CD4-positive, alpha-beta memory T cell (primary cell): ENCODE results near the gene TPD52L2. TPM values are rescaled to one million over a fixed set of nuclear protein-coding genes. Genes with fewer than 3 reads are reported as not detected.

ENCODE experiments used
- CTCF ChIA-PET: fragments of 350-600 bp; sonication (Branson Sonifier 250); formaldehyde crosslinking; loops from one replicate; lab custom pipeline; 2021; ENCODE audit warnings: inconsistent platforms; ENCODE audit not compliant: partially characterized antibody; lab: Charles Lee
- POLR2A ChIA-PET: fragments of 350-600 bp; sonication (Branson Sonifier 250); formaldehyde crosslinking; loops from one replicate; lab custom pipeline; 2021; ENCODE audit not compliant: partially characterized antibody; lab: Charles Lee
- DNase-seq, 5 donors: peaks; one replicate each; pipeline versions ENCODE4 v3.0.0 to v3.0.0-alpha.2; 2020 to 2022; ENCODE audit warnings: mixed read lengths in 1 of 5
- H3K27ac ChIP-seq: one replicate; pipeline ENCODE4 v1.7.0; 2013; ENCODE audit warnings: low read depth, low read length
- H3K27me3 ChIP-seq: 2 replicates; pipeline ENCODE4 v1.7.0; 2013; ENCODE audit warnings: mild to moderate bottlenecking, low read length, moderate library complexity; ENCODE audit not compliant: insufficient read depth
- H3K36me3 ChIP-seq: 2 replicates; pipeline ENCODE4 v1.7.0; 2013; ENCODE audit warnings: mild to moderate bottlenecking, low read length, moderate library complexity; ENCODE audit not compliant: insufficient read depth
- H3K4me1 ChIP-seq: 2 replicates; pipeline ENCODE4 v1.7.0; 2013; ENCODE audit warnings: mild to moderate bottlenecking, low read length, moderate library complexity; ENCODE audit not compliant: insufficient read depth
- H3K4me3 ChIP-seq, 2 donors: one replicate each; pipeline ENCODE4 v1.7.0; 2013; ENCODE audit warnings: low read length in 2 of 2, mild to moderate bottlenecking in 1 of 2
- H3K9me3 ChIP-seq, 2 donors: one replicate each; pipeline ENCODE4 v1.7.0; 2013; ENCODE audit warnings: low read length in 2 of 2, control low read depth in 1 of 2; ENCODE audit not compliant: control insufficient read depth in 1 of 2
- H3K27ac Mint-ChIP-seq, 7 donors: one replicate each; pipeline ENCODE4 v1.8.0; 2020 to 2021; ENCODE audit warnings: mixed read lengths in 7 of 7, mild to moderate bottlenecking in 6 of 7, inconsistent platforms in 3 of 7, moderate library complexity in 3 of 7
- H3K27me3 Mint-ChIP-seq, 2 donors: one replicate each; pipeline ENCODE4 v1.8.0; 2020 to 2021; ENCODE audit warnings: mixed read lengths in 2 of 2
- H3K36me3 Mint-ChIP-seq, 2 donors: one replicate each; pipeline ENCODE4 v1.8.0; 2020 to 2021; ENCODE audit warnings: mixed read lengths in 2 of 2, inconsistent platforms in 1 of 2, mild to moderate bottlenecking in 1 of 2
- H3K4me1 Mint-ChIP-seq, 4 donors: one replicate each; pipeline ENCODE4 v1.8.0; 2020 to 2021; ENCODE audit warnings: mixed read lengths in 4 of 4, mild to moderate bottlenecking in 1 of 4
- H3K4me3 Mint-ChIP-seq, 8 donors: one replicate each; pipeline ENCODE4 v1.8.0; 2020 to 2021; ENCODE audit warnings: mixed read lengths in 8 of 8, mild to moderate bottlenecking in 7 of 8, moderate library complexity in 6 of 8, inconsistent platforms in 3 of 8
- H3K9me3 Mint-ChIP-seq, 8 donors: one replicate each; pipeline ENCODE4 v1.8.0; 2020 to 2021; ENCODE audit warnings: mixed read lengths in 8 of 8, mild to moderate bottlenecking in 5 of 8, inconsistent platforms in 3 of 8, moderate library complexity in 1 of 8
- intact Hi-C: fragments of 100-400 bp; cut with micrococcal nuclease; formaldehyde crosslinking; loops from one replicate; pipeline ENCODE4 v1.15.1; 2023
- polyA plus RNA-seq, 2 donors: library from polyadenylated mRNA; unstranded; fragments of 300-500 nt; fragmentation: Illumina TruSeq; gene quantifications; one replicate each; pipeline ENCODE4 v1.2.3, GENCODE V29; 2021
- total RNA-seq, 2 experiments: library from RNA; stranded (reverse); gene quantifications; one replicate each; pipeline ENCODE4 v1.2.3, GENCODE V29; 2021

Gene TPD52L2
- total and polyA plus RNA-seq, 4 experiments from 2014 or later, result 44.4 to 76.1 (median 55.6) TPM

DNA sequence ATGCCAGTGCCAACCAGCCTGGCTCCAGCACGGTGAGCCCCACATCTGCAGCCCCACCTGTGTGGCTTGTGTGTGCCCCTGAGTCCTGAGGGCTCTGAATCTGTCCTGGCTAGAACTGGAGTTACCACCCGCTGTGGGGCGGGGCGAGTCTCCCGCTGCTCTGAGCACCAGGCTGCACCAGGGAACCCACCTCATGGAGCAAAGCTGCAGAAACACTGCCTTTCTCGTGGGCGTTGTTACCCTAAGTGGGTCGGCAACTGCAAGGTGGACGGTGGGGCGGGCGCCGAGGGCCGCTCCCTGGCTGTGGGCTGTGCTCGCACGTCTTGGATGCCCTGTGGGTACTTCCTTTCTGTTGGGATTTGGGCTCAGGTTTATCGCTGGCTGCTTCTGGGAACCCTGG lies 21.3 kb upstream of the TPD52L2 start:
- Mint-ChIP-seq H3K27me3 (peaks cover 16 to 19% of the 10 kb centered on the region in 2 donors), H3K27ac (no peak overlapping the region), H3K36me3 (no peaks in the 10 kb centered on the region), H3K4me3 (peak overlapping the region in 6 of 8 donors; percentile 9 to 49 (median 37)), H3K9me3 (no peaks in the 10 kb centered on the region), H3K4me1 (peaks cover 7 to 24% (median 15%) of the 10 kb centered on the region in 4 donors)
- H3K9me3 ChIP-seq, result no peaks in the 10 kb centered on the region
- no peak overlapping the region for H3K27ac ChIP-seq
- H3K4me1 ChIP-seq, result peaks cover 33% of the 10 kb centered on the region
- H3K27me3 ChIP-seq, result peaks cover 31% of the 10 kb centered on the region
- no peak for DNase-seq
- H3K36me3 ChIP-seq, result no peaks in the 10 kb centered on the region
- H3K4me3 ChIP-seq, result no peak overlapping the region
- intact Hi-C loops, result no loop called here
- ChIA-PET POLR2A (no interaction called here), CTCF (no interaction called here)

DNA sequence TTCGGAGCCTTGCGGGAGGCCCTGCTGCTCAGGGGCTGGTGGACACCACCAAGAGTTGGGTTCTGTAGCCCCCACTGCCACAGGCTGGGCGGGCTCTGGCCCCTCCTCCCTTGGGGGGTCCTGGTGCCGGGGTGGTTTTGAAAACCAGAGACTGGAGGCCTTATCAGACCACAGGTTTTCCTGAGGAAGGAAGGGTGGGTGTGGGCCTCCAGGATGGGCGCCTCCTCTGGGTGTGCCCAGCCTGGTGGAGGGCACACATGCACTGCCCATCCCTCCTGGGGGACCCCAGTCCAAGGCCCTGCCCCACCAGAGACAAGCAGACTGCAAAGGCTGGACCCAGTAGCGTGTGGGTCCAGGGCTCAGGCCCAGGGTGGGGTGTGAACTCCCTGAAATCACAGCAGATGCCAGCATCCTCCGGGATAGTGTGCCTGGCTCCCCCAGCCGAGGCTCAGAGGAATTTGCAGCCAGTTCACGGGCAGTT lies 20.5 kb upstream of the TPD52L2 start:
- CTCF ChIA-PET, result no interaction called here
- H3K36me3 ChIP-seq, result no peaks in the 10 kb centered on the region
- H3K4me3 ChIP-seq, result no peak overlapping the region
- H3K27me3 ChIP-seq, result peaks cover 31% of the 10 kb centered on the region
- H3K4me1 Mint-ChIP-seq, result peaks cover 7 to 24% (median 15%) of the 10 kb centered on the region in 4 donors
- H3K9me3 ChIP-seq, result no peaks in the 10 kb centered on the region
- H3K4me3 Mint-ChIP-seq, result peak overlapping the region in 2 of 8 donors; percentile 1 to 7
- no peaks in the 10 kb centered on the region for H3K9me3 Mint-ChIP-seq
- intact Hi-C loops, result no loop called here
- no peak for DNase-seq
- H3K27ac Mint-ChIP-seq, result no peak overlapping the region
- no peak overlapping the region for H3K27ac ChIP-seq
- H3K27me3 Mint-ChIP-seq, result peaks cover 16 to 19% of the 10 kb centered on the region in 2 donors
- POLR2A ChIA-PET, result no interaction called here
- peaks cover 33% of the 10 kb centered on the region for H3K4me1 ChIP-seq
- H3K36me3 Mint-ChIP-seq, result no peaks in the 10 kb centered on the region

DNA sequence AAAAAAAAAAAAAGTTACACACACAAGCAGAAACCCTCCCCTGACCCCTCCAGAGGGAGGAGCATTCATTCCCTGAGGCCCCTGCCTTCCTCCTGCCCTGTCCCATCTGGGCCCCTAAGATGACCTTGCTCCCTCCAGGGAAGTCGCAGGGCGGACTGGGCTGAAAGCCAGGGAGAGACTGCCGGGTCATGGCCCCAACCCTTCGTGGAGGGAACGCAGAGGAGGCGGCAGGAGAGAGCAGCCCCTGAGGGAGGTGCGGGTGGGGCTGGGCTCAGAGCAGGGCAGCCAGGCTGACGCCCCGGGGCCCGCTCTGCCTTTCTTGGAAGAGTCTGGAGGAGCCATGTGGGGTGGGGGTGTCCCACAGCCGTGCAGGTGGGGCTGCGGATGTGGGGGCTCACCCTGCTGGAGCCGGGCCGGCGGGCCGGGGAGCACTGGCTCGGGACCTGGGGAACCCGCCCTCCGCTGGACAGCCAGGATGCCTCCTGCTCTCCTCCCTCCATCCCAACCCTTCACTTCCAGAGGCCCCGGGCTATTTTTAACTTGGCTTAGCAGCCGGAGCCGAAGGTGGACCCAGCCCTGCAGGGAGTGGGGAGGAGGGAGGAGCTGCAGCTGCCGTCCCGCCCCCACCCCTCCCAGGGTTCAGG lies 18.8 kb upstream of the TPD52L2 start:
- peaks cover 24 to 25% of the 10 kb centered on the region in 2 donors for H3K27me3 Mint-ChIP-seq
- no peak overlapping the region for H3K27ac ChIP-seq
- DNase-seq, result no peak
- H3K36me3 Mint-ChIP-seq, result no peaks in the 10 kb centered on the region
- no peaks in the 10 kb centered on the region for H3K9me3 ChIP-seq
- H3K4me1 Mint-ChIP-seq, result peaks cover 8 to 26% (median 17%) of the 10 kb centered on the region in 4 donors
- CTCF ChIA-PET, result no interaction called here
- H3K4me3 ChIP-seq, result no peak overlapping the region
- H3K4me1 ChIP-seq, result peaks cover 33% of the 10 kb centered on the region
- H3K36me3 ChIP-seq, result no peaks in the 10 kb centered on the region
- H3K9me3 Mint-ChIP-seq, result no peaks in the 10 kb centered on the region
- intact Hi-C loops, result no loop called here
- POLR2A ChIA-PET, result no interaction called here
- no peak overlapping the region for H3K27ac Mint-ChIP-seq
- peak overlapping the region in 1 of 8 donors; percentile 15 for H3K4me3 Mint-ChIP-seq
- H3K27me3 ChIP-seq, result peaks cover 31% of the 10 kb centered on the region

DNA sequence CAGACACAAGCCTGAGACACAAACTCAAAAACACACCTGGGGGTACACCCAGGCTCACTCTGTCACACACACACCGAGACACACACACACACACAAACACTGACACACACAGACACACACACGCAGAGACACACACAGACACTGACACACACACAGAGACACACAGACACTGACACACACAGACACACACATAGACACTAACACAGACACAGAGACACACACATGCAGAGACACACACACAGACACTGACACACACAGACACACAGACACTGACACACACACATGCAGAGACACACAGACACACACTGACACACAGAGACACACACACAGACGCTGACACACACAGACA lies 18.2 kb upstream of the TPD52L2 start:
- Histone ChIP-seq H3K4me3 (no peak overlapping the region), H3K4me1 (peaks cover 33% of the 10 kb centered on the region), H3K27me3 (peaks cover 31% of the 10 kb centered on the region), H3K9me3 (no peaks in the 10 kb centered on the region), H3K36me3 (no peaks in the 10 kb centered on the region), H3K27ac (no peak overlapping the region)
- ChIA-PET CTCF (no interaction called here), POLR2A (no interaction called here)
- Mint-ChIP-seq H3K27ac (no peak overlapping the region), H3K4me3 (no peak overlapping the region), H3K9me3 (no peaks in the 10 kb centered on the region), H3K4me1 (peaks cover 8 to 25% (median 17%) of the 10 kb centered on the region in 4 donors), H3K36me3 (no peaks in the 10 kb centered on the region), H3K27me3 (peaks cover 26% of the 10 kb centered on the region in 2 donors)
- intact Hi-C loops, result no loop called here
- DNase-seq, result no peak

DNA sequence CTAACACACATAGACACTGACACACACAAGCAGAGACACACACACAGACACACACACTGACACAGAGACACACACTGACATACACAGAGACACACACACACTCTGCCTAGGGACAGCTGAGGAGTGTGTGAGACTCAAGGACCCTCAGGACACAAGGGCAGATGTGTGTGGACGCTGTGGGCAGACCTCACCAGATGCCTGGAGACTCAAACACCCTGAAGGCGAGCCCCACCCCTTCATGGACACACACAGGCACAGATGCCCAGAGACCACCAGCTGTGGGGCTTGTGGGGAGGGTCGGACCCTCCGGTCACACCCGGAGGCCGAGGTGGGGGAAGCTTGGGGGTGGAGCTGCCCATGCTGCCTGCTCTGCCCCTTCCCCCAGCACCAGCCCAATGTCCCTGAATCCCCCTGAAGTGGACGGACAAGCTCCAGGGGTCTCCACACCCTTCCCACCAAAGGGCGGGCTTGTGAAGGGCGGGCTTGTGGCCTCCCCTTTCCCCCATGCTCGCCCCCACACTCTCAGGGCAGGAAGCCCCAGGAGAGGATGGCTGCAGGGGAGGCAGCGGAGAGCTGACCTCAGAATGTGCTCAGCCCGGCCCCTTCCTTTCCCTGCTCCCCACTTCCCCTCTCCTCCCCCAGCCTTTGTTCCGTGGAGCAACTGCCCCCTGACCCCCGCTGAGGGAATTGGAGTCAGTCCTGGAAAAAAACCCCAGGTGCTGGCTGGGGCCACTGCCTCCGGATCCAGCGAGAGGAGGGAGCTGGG lies 17.6 kb upstream of the TPD52L2 start:
- Histone ChIP-seq H3K36me3 (no peaks in the 10 kb centered on the region), H3K4me1 (peaks cover 33% of the 10 kb centered on the region), H3K27ac (no peak overlapping the region), H3K27me3 (peaks cover 31% of the 10 kb centered on the region), H3K9me3 (no peaks in the 10 kb centered on the region), H3K4me3 (no peak overlapping the region)
- H3K36me3 Mint-ChIP-seq, result no peaks in the 10 kb centered on the region
- peaks cover 8 to 20% (median 14%) of the 10 kb centered on the region in 4 donors for H3K4me1 Mint-ChIP-seq
- H3K27me3 Mint-ChIP-seq, result peaks cover 25 to 26% of the 10 kb centered on the region in 2 donors
- ChIA-PET POLR2A (interaction anchor here (1.3 kb wide), 1 partner anchor 18 kb away, joined by 3 read pairs; the partner anchor contains the start of gene TPD52L2), CTCF (no interaction called here)
- H3K27ac Mint-ChIP-seq, result no peak overlapping the region
- H3K9me3 Mint-ChIP-seq, result no peaks in the 10 kb centered on the region
- intact Hi-C loops, result no loop called here
- no peak overlapping the region for H3K4me3 Mint-ChIP-seq
- no peak for DNase-seq

DNA sequence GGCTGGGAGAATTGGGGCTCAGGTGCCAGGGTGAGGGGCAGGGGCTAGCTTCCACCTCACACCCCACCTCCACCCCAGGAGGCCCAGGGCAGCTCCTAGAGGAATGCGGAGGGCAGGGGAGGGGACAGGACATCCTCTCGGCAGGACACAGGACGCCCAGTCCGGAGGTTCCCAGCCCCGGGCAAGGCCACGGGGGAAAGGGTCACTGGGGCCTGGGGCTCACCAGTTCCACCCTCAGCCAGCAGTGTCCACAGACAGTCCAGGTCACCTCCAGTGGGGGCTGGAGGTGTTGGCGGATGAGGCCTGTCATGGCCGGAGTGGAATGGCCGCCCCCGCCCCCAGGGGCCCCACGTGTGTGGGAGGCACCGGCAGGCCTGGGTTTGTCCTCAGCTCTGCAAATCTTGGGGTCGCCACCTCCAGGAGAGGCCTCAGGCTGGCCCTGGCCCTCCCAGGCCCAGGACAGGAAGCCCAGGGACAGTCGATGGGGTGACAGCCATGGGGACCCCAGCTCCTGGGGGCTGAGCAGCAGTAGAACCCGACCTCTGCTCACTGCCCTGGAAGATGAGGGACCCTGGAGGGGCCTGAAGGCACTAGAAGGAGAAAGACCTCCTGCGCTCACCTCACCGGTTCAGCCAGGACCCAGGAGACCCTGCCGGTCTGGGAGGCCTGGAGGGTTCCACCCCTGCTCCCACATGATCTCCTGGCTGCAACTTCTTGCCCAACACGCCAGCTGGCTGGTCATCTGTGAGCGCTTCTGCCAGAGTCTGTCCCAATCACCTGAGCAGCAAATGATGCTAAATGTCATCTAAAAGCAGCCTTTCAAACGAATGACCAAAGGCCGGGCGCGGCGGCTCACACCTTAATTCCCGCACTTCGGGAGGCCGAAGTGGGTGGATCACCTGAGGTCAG lies 16.8 kb upstream of the TPD52L2 start:
- peaks cover 27% of the 10 kb centered on the region for H3K27me3 ChIP-seq
- H3K27ac Mint-ChIP-seq, result no peak overlapping the region
- ChIA-PET CTCF (no interaction called here), POLR2A (interaction anchor here (1.3 kb wide), 1 partner anchor 17 kb away, joined by 3 read pairs; the partner anchor contains the start of gene TPD52L2)
- H3K4me3 ChIP-seq, result no peak overlapping the region
- no peaks in the 10 kb centered on the region for H3K9me3 Mint-ChIP-seq
- no peaks in the 10 kb centered on the region for H3K36me3 ChIP-seq
- peaks cover 23% of the 10 kb centered on the region in 2 donors for H3K27me3 Mint-ChIP-seq
- DNase-seq, result no peak
- H3K36me3 Mint-ChIP-seq, result no peaks in the 10 kb centered on the region
- H3K4me3 Mint-ChIP-seq, result no peak overlapping the region
- H3K4me1 ChIP-seq, result peaks cover 33% of the 10 kb centered on the region
- H3K4me1 Mint-ChIP-seq, result peaks cover 8 to 20% (median 13%) of the 10 kb centered on the region in 4 donors
- intact Hi-C loops, result no loop called here
- H3K9me3 ChIP-seq, result no peaks in the 10 kb centered on the region
- no peak overlapping the region for H3K27ac ChIP-seq
